ENCODE results near the gene CPT1B.

CPT1B gene

GRCh38 chr22:50613291-50613981 lies 35.2 kb upstream of the CPT1B start:
- in situ Hi-C loops (cut with MboI; ENCODE audit: low pct_unique_long_range_greater_than_20kb, low sequenced_read_pairs, unreplicated experiment), result no loop called here
- DNase-seq (ENCODE audit: low spot score), result no peak
- TF ChIP-seq CTCF (IDR thresholded peaks at IDR 0.05; ENCODE audit: extremely low read depth, insufficient read depth, missing control alignments), result no peak

GRCh38 chr22:50612528-50613221 lies 34.4 kb upstream of the CPT1B start:
- no peak for TF ChIP-seq CTCF (IDR thresholded peaks at IDR 0.05; ENCODE audit: extremely low read depth, insufficient read depth, missing control alignments)
- in situ Hi-C loops (cut with MboI; ENCODE audit: low pct_unique_long_range_greater_than_20kb, low sequenced_read_pairs, unreplicated experiment), result no loop called here

DNA sequence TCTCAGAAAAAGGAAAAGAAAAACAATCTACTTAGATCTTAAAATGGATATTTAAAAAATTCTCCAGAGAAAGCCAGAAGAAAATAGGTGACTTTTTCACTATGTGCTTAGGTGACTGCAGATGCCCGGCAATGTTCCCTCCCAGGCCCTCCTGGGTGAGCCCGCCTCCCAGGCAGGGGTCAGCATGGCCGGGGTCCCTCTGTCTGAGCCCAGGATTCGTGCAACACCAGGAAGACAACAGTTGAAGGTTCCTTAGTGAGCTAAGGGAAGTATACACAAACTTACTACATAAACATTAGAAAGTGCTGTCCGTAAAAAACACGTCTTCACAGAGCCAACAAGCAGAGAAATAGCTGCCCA lies 33.9 kb upstream of the CPT1B start:
- in situ Hi-C loops (cut with MboI; ENCODE audit: low pct_unique_long_range_greater_than_20kb, low sequenced_read_pairs, unreplicated experiment), result no loop called here
- DNase-seq (ENCODE audit: low spot score), result no peak
- no peak for TF ChIP-seq CTCF (IDR thresholded peaks at IDR 0.05; ENCODE audit: extremely low read depth, insufficient read depth, missing control alignments)

More at GRCh38 chr22:50612528-50613221, 34.4 kb upstream of the CPT1B start:
- peak; percentile 75 for DNase-seq (ENCODE audit: low spot score)

- TF ChIP-seq CTCF (IDR thresholded peaks at IDR 0.05; ENCODE audit: extremely low read depth, insufficient read depth, missing control alignments), result no peak
- in situ Hi-C loops (cut with MboI; ENCODE audit: low pct_unique_long_range_greater_than_20kb, low sequenced_read_pairs, unreplicated experiment), result no loop called here
- DNase-seq (ENCODE audit: low spot score), result no peak
These were observed 33.3 kb upstream of the CPT1B start for GRCh38 chr22:50611341-50612060.

DNA sequence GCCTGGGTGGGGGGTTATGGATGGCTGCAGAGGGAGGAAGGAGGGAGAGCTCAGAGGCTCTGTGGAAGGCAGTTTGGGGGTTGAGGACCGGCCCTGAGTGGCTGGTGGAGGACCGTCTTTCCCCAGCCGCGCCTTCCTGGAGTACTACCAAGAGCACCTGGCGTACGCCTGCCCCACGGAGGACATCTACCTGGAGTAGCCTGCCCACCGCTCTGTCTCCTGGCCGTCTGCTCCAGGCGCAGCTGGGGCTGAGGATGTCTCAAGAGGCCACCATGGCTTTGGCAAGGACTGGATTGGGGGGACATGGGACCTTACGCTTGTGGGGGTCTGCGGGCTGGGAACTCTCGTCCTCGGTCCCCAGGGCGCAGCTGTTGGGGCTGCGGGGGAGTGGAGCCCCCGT lies 32.4 kb upstream of the CPT1B start:
- no peak for DNase-seq (ENCODE audit: low spot score)
- no peak for TF ChIP-seq CTCF (IDR thresholded peaks at IDR 0.05; ENCODE audit: extremely low read depth, insufficient read depth, missing control alignments)
- in situ Hi-C loops (cut with MboI; ENCODE audit: low pct_unique_long_range_greater_than_20kb, low sequenced_read_pairs, unreplicated experiment), result no loop called here

- TF ChIP-seq CTCF (IDR thresholded peaks at IDR 0.05; ENCODE audit: extremely low read depth, insufficient read depth, missing control alignments), result no peak
- no peak for DNase-seq (ENCODE audit: low spot score)
- in situ Hi-C loops (cut with MboI; ENCODE audit: low pct_unique_long_range_greater_than_20kb, low sequenced_read_pairs, unreplicated experiment), result no loop called here
These were observed 31.8 kb upstream of the CPT1B start for GRCh38 chr22:50610041-50610451.

Measured in GM13977 (cell line).